ENCODE measurements around the gene CHRM4.
A peak's percentile ranks its signal among the peaks of the same experiment; 100 is the strongest.
"Not testable (repeated sequence)": the region's sequence is repeated elsewhere in the genome, so short reads cannot be mapped to it uniquely, and the experiment has no call there.

The CHRM4 gene

GRCh38 chr11:46381819-46382645 lies 9.5 kb downstream of the CHRM4 start:
- no peak for FAIRE-seq

GRCh38 chr11:46381048-46381818 lies 10.3 kb downstream of the CHRM4 start, which contains the start of gene MDK:
Gene MDK, plus strand, starts transcription at chr11:46381669. Its CDS starts 389 bp downstream, at chr11:46382058.
- FAIRE-seq = no peak

- no peak for FAIRE-seq
Measured at GRCh38 chr11:46380340-46381047, 11.1 kb downstream of the CHRM4 start.

- peak; percentile 25 for FAIRE-seq
Measured at GRCh38 chr11:46379482-46380293, 11.9 kb downstream of the CHRM4 start.

- FAIRE-seq = no peak
Measured at GRCh38 chr11:46378811-46379481, 12.6 kb downstream of the CHRM4 start.

GRCh38 chr11:46378296-46378695 lies 13.3 kb downstream of the CHRM4 start:
- FAIRE-seq = no peak

GRCh38 chr11:46377831-46378230 lies 13.7 kb downstream of the CHRM4 start:
- FAIRE-seq = no peak

GRCh38 chr11:46377290-46377689 lies 14.3 kb downstream of the CHRM4 start:
- FAIRE-seq = no peak

- no peak for FAIRE-seq
Measured at GRCh38 chr11:46376258-46377050, 15.1 kb downstream of the CHRM4 start.

- no peak for FAIRE-seq
Measured at GRCh38 chr11:46375392-46376101, 16.0 kb downstream of the CHRM4 start.

- no peak for FAIRE-seq
Measured at GRCh38 chr11:46374815-46375214, 16.8 kb downstream of the CHRM4 start.

GRCh38 chr11:46373787-46374740 lies 17.5 kb downstream of the CHRM4 start:
- no peak for FAIRE-seq

- FAIRE-seq = not testable (repeated sequence)
Measured at GRCh38 chr11:46372501-46372900, 19.1 kb downstream of the CHRM4 start.

GRCh38 chr11:46372086-46372485 lies 19.5 kb downstream of the CHRM4 start:
- FAIRE-seq = no peak

- not testable (repeated sequence) for FAIRE-seq
Measured at GRCh38 chr11:46371262-46371661, 20.3 kb downstream of the CHRM4 start.

- FAIRE-seq = no peak
Measured at GRCh38 chr11:46370253-46370652, 21.3 kb downstream of the CHRM4 start.

- FAIRE-seq = peak; percentile 31
Measured at GRCh38 chr11:46369458-46370152, 22.0 kb downstream of the CHRM4 start.

- FAIRE-seq = no peak
Measured at GRCh38 chr11:46367916-46368267, 23.7 kb downstream of the CHRM4 start.
